ENCODE data around the gene PSME3.

GRCh38 chr17:42796066-42796758, 37.0 kb upstream of the PSME3 start:
- no peak for TF ChIP-seq POLR2AphosphoS5 (IDR thresholded peaks at IDR 0.05)
- no peak for TF ChIP-seq CTCF (IDR thresholded peaks at IDR 0.05)
- TF ChIP-seq POLR2A (IDR thresholded peaks at IDR 0.05), result no peak
- TF ChIP-seq EP300 (IDR thresholded peaks at IDR 0.05), result no peak
